ENCODE results near the gene NKX3-2.
"Not testable (repeated sequence)": the region's sequence is repeated elsewhere in the genome, so short reads cannot be mapped to it uniquely, and the experiment has no call there.

GRCh38 chr4:13560111-13560510, 15.8 kb upstream of the NKX3-2 start:
- not testable (repeated sequence) for TF ChIP-seq CTCF (conservative IDR thresholded peaks at IDR 0.05; ENCODE audit: low read depth, low read length); EZH2 (IDR thresholded peaks at IDR 0.05; ENCODE audit: borderline replicate concordance, low read depth, low read length, poor library complexity, severe bottlenecking)

Measured in A673 (cell line).